AG09309 (cell line): ENCODE results near the gene VIL1.

Experiments used
- DNase-seq: peaks from one replicate; pipeline ENCODE4 v3.0.0-alpha.2; 2010; ENCODE audit warnings: low read depth
- H3K4me3 ChIP-seq: 2 replicates; pipeline ENCODE4 v1.5.1; 2011; ENCODE audit warnings: mild to moderate bottlenecking, low read depth, low read length, moderate library complexity; ENCODE audit not compliant: control insufficient read depth
- CTCF ChIP-seq: IDR thresholded peaks from 2 replicates; pipeline ENCODE4 v1.5.1; 2011; ENCODE audit warnings: mild to moderate bottlenecking, low read depth, low read length, inconsistent platforms; ENCODE audit not compliant: insufficient read depth, control insufficient read depth; ENCODE audit errors: missing control alignments

The VIL1 gene

GRCh38 chr2:218397820-218398436, 21.0 kb upstream of the VIL1 start:
- no peak for DNase-seq
- TF ChIP-seq CTCF, result no peak
- peak overlapping the region; percentile 75 for H3K4me3 ChIP-seq

- no peak for TF ChIP-seq CTCF
- DNase-seq, result no peak
Observed at GRCh38 chr2:218398437-218399390, 20.2 kb upstream of the VIL1 start.

GRCh38 chr2:218399391-218400166, 19.3 kb upstream of the VIL1 start, which contains the start of gene CTDSP1:
Gene CTDSP1 (plus strand): TSS chr2:218399868. CDS start chr2:218400091, 223 bp downstream.
- peak; percentile 87 for DNase-seq
- H3K4me3 ChIP-seq, result peak within 1 kb of the TSS; percentile 77
- TF ChIP-seq CTCF, result no peak

More at GRCh38 chr2:218398437-218399390, 20.2 kb upstream of the VIL1 start:
- H3K4me3 ChIP-seq, result peak overlapping the region; percentile 75

- TF ChIP-seq CTCF, result no peak
- DNase-seq, result no peak
- H3K4me3 ChIP-seq, result peak overlapping the region; percentile 77
Observed at GRCh38 chr2:218400167-218400929, 18.6 kb upstream of the VIL1 start.

GRCh38 chr2:218400930-218401881, 17.7 kb upstream of the VIL1 start:
- no peak for TF ChIP-seq CTCF
- DNase-seq, result no peak
- peak overlapping the region; percentile 77 for H3K4me3 ChIP-seq
